GM21367 (cell line): ENCODE data around the gene SHD.
"Not testable (repeated sequence)": the region's sequence is repeated elsewhere in the genome, so short reads cannot be mapped to it uniquely, and the experiment has no call there.

ENCODE experiments used
- ATAC-seq: cut with Tn5 transposase; IDR thresholded peaks from one replicate; pipeline ENCODE4 v1.9.1; 2021; ENCODE audit not compliant: unreplicated experiment

The SHD gene

GRCh38 chr19:4267101-4267900 is 11.8 kb upstream of the SHD start:
- no peak for ATAC-seq

DNA sequence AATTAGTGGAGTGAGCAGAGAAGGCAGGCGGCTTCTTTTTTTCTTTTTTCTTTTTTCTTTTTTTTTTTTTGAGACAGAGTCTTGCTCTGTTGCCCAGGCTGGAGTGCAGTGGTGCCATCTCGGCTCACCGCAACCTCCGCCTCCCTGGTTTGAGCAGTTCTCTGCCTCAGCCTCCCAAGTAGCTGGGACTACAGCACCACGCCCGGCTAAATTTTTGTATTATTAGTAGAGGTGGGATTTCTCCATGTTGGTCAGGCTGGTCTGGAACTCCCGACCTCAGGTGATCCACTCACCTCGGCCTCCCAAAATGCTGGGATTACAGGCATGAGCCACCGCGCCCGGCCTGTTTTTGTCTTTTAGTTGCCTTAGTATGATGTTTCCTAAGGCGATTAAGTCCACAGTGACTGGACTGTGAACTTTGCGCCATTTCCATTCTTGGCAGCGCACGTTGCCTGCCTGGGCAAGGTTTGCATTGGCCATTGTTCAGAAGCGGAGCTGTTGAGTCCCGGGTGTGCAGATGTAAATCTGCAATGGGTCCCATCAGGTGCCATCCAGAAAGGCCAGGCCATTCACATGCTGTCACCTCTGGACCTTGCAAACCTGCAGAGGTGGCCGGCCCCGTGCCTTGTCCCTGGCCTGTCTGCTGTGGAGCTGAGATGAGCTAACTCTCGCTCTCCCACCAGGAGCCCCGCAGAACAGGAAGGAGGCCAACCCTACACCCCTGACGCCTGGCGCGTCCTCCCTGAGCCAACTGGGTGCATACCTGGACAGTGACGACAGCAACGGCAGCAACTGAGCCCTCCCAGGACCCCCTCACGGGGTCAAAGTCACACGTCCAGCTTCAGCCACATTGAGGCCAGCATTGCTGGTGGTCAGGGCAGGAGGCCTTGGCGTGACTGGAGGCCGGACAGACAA is 10.9 kb upstream of the SHD start:
- no peak for ATAC-seq

DNA sequence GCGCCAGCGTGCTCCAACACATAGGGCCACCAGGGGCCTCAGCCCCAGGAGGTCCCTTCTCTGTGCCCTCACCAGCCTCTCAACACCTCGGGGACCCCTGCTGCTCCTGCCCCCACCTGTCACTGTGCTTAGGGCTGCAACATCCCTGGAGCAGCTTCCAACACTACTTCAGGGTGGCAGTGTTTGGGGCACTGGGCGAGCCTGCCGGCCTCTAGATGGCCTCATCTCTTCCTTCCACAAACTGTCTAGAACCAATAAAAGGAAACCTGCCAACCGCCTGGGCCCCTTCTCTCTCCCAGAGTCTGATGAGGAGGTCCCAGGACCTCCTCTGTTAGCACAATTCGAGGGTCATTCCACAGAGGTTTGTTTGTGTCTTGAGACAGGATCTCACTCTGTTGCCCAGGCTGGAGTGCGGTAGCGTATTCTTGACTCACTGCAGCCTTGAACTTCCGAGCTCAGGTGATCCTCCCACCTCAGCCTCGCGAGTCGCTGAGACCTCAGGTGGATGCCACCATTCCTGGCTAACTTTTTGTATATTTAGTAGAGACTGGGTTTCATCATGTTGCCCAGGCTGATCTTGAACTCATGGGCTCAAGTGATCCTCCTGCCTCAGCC is 10.1 kb upstream of the SHD start:
- ATAC-seq = no peak

- ATAC-seq = no peak
Observed at GRCh38 chr19:4272894-4273293, 6.2 kb upstream of the SHD start.

- not testable (repeated sequence) for ATAC-seq
Observed at GRCh38 chr19:4274321-4274686, 4.8 kb upstream of the SHD start.

DNA sequence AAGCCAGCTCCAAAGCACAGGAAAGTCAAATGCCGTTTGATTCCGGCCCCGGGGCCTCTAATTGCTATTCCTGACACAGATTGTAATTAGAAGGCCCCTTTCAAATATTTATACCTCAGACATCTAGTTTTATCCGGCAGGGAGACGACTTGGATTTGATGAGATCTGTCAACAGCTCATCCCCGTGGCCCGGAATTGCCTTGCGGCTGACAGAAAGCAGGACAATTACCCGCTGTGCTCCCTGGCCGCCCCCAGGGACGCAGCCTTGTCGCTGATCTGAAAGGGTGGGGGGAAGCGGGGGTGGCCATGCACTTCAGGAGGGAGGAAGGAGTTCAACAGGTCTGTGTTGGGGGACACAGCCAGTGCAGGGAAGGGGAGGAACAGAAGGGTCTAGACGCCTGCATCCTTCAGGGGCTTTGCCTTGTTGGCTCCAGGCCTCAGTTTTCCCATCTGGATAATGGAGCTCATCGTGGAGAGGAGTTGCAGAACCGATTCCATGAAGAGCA is 1.8 kb upstream of the SHD start:
- ATAC-seq = no peak

DNA sequence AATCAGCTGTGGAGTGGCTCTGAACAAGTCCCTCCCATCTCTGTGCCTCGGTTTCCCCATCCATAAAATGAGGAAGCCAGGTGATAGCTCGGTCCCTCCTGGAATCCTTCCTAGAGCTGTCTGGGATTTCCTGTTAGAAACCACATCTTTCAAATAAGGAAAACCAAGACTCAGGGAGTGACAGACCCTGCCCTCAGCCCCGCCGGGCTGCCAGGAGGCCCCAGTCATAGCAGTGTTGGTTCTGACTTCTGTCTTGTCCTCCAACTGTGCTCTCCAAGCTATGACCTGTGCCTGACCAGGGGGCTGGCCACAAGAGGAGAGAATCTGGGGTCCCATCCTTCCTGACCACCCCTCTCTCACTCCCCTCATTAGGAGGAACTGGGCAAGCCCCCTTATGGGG is 1.1 kb upstream of the SHD start:
- no peak for ATAC-seq

DNA sequence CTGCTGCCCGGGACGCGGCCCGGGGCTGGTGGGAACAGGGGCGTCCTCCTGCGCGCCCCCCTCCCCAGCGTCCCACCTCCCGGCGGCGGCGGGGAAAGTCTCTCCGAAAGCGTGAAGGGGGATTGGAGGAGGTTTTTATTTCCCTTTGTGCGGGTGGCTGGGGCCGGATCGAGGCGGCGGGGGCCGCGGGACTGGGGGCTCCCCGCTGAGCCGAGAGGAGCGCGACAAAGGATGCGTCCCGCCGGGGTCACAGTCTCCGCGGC is 132 bp downstream of the SHD start:
- ATAC-seq = no peak

DNA sequence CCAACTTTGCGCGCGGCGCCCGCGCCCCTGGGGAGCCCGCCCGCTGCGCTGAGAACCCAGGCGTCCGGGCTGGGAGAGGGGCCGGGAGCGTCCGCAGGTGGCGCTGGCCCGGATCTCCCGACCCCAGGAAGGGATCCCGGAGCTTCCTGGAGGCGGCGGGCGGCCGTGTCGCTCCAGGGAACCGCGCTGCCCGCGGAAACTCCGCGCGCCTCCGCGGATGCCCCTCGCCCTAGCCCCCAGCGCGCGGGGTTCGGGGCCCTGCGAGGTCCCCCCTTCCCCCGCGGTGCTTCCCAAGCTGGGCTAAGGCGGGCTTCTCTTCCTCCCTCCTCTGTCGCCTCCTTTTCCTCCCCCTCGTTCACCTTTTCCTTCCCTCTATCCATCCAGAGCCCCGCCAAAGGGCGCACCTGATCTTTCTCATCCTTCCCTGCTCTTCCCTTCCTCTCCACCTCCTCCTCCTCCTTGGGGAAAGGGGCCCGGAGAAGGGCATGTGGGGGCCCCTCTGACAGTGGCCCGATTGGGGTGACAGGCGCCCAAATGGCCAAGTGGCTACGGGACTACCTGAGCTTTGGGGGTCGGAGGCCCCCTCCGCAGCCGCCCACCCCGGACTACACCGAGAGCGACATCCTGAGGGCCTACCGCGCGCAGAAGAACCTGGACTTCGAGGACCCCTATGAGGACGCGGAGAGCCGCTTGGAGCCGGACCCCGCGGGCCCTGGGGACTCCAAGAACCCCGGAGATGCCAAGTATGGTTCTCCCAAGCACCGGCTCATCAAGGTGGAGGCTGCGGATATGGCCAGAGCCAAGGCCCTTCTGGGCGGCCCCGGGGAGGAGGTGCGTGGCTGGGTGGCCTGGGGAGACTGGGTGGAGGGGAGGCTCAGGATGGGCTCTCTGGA is 710 bp downstream of the SHD start:
- no peak for ATAC-seq

- no peak for ATAC-seq
Observed at GRCh38 chr19:4284176-4284958, 5.3 kb downstream of the SHD start.

DNA sequence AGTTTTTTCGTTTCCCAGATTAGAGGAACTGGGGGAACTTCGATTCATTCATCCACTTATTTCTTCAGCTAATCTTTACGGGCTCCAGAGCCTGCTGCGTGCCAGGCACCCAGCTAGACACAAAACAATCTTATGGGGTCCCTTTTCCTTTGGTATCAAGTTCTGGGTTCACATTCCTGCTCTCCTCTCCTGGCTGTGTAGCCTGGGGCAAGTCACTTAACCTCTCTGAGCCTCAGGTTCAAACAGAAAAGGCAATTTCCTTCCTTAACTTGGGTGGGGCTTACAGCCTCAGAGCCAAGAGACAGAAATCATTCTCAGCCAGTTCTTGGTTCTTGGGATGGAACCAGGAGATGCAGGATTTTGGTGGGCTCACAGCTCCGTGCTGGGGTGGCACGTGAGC is 5.9 kb downstream of the SHD start:
- ATAC-seq = no peak

DNA sequence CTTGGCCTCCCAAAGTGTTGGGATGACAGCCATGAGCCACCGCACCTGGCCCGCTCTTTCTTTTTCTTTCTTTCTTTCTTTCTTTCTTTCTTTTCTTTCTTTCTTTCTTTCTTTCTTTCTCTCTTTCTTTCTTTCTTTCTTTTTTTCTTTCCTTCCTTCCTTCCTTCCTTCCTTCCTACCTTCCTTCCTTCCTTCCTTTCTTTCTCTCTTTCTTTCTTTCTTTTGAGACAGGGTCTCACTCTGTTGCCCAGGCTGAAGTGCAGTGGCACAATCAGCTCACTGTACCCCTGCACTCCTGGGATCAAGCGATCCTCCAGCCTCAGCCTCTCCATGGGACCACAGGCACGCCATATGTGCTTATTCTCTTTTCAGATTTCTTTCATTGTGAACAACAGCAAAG is 7.1 kb downstream of the SHD start:
- ATAC-seq = not testable (repeated sequence)

GRCh38 chr19:4288091-4288777 is 9.2 kb downstream of the SHD start:
- no peak for ATAC-seq

- no peak for ATAC-seq
Observed at GRCh38 chr19:4291184-4291732, 12.2 kb downstream of the SHD start.

- ATAC-seq = no peak
Observed at GRCh38 chr19:4292515-4292914, 13.4 kb downstream of the SHD start.

DNA sequence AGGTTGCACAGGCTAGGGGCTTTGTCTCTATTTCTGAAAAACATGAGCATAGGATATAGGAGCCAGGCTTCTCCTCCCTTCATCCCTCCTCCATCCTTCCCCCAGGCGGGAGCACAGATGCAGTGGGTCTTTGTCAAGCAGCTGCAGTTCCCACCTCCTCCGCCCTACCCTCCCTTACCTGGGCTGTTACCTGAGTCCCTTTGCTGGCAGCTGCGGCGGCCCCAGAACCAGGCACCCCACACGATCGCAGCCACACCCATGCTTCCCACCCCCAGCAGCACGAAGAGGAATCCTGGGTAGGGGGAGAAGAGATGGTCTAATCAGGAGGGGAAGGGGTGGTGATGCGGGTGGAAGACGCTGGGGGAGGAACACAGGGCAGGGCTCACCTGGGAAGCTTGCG is 15.3 kb downstream of the SHD start:
- ATAC-seq = no peak

DNA sequence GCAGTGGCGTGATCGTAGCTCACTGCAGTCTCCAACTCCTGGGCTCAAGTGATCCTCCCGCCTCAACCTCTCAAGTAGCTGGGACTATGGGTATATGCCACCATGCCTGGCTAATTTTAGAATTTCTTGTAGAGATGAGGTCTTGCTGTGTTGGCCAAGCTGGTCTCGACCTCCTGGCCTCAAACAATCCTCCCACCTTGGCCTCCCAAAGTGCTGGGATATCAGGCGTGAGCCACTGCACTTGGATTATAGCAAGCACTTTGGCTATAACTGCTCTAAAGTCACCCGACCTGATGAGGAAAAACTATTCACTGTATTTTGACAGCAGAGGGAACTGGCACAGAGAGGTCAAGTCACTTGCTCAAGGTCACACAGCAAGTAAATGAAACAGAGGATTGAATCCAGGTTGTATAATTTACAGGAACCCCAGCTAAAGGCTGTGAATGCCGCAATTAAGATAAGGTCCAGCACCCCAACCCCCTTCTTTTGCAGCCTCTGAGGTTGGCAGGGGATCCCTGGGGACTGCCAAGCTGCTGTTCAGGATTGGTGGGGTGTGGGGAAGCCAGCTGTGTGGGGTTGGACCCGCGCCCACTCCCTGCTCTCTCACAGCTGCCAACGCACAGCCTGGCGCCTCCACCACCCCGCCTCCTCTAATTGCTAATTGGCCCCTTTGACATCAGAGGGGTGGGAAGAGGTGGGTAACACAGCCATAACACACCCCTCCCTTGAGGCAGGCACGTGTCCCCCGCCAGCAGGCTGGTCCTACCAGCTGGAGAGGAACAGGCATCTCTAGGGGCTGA is 17.1 kb downstream of the SHD start:
- no peak for ATAC-seq
